Measurements from ENCODE around the gene SERPING1.

DNA sequence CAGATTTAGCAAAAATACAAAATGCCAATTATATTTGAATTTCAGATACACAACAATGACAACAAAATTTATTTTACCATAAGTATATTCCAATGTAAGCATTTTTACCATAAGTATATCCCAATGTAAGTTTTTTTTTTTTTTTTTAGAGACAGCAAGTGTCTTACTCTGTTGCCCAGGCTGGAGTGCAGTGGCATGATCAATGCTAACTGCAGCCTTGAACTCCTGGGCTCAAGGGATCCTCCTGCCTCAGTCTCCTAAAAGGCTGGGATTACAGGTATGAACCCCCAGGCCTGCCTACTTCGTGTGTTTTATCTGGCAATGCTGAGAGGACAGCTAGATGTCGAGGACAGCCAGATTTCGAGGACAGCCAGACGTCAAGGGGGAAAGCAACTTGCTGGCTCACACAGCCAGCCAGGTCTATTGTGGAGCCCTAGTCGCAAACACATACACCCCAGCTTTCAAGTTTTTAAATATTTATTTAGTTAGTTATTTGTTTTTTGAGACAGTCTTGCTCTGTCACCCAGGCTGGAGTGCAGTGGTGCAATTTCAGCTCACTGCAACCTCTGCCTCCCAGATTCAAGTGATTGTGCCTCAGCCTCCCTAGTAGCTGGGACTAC is 1.1 kb upstream of the SERPING1 start:
- TF ChIP-seq FOXA1 (IDR thresholded peaks at IDR 0.05) (no peak), TARDBP (IDR thresholded peaks at IDR 0.05) (no peak), FOXM1 (IDR thresholded peaks at IDR 0.05; ENCODE audit: borderline replicate concordance) (no peak), BHLHE40 (IDR thresholded peaks at IDR 0.05; ENCODE audit: borderline replicate concordance) (no peak), HDGF (IDR thresholded peaks at IDR 0.05; ENCODE audit: borderline replicate concordance) (no peak), SUZ12 (IDR thresholded peaks at IDR 0.05) (no peak), SP1 (IDR thresholded peaks at IDR 0.05) (no peak), NFRKB (IDR thresholded peaks at IDR 0.05) (no peak), LEF1 (IDR thresholded peaks at IDR 0.05; ENCODE audit: borderline replicate concordance) (no peak), ELF4 (IDR thresholded peaks at IDR 0.05) (no peak), ARNT (IDR thresholded peaks at IDR 0.05) (no peak), ZNF384 (IDR thresholded peaks at IDR 0.05) (no peak)

Data from HEK293T (cell line).